Endometrial microvascular endothelial cells (primary cell): ENCODE measurements around the gene CASTOR1. TPM values are rescaled to one million over a fixed set of nuclear protein-coding genes. Genes with fewer than 3 reads are reported as not detected.

ENCODE experiments used
- in situ Hi-C: cut with HindIII; loops from 2 replicates; pipeline ENCODE4 v1.10.0; 2017; ENCODE audit warnings: low sequenced_read_pairs, low pct_unique_long_range_greater_than_20kb; ENCODE audit errors: inconsistent ontology term
- total RNA-seq: library from RNA; depleted of rRNA; stranded (reverse); fragments of >200 nt; gene quantifications from one replicate; pipeline ENCODE4 v1.2.3, GENCODE V29; 2015; ENCODE audit errors: inconsistent ontology term

CASTOR1 gene
- total RNA-seq, 1 donor from 2014 or later, result 4.0 TPM

DNA sequence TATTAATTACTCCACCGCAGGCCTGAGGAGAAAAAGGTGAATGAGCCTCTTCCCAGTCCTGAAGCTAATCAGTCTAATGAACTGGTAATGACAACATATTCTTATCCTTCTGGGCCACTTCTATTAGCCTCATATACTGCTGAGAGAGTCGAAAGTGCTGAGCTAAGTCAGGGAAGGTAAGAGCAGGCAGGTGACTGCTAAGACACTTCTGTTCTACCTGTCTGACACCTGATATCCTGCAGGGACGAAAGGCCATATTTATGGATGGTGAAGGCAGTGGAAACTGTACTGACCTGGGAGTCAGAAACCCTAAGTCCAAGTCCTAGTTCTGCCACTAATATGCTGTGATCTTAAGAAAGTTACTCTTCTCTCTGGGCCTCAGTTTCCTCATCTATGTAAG is 33.9 kb upstream of the CASTOR1 start:
- in situ Hi-C loops, result no loop called here

DNA sequence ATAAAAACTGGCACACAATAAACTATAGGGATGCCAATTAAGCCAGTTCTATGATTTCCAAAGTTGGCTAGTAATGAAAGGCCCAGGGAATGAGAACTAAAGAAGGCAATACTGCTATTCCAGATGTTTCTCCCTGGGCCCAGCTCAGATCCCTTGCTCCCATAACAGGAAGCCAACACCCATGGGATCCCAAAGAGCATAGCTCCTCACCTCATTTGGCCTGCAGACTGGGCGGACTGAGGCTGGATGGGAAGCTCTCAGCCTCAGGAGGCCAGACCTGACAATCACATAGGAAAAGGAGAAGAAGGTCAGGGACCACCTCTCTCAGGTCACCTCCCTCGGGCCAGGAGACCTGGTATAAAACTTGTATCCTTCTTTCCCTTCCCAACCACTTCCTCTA is 32.2 kb upstream of the CASTOR1 start:
- in situ Hi-C loops, result no loop called here

DNA sequence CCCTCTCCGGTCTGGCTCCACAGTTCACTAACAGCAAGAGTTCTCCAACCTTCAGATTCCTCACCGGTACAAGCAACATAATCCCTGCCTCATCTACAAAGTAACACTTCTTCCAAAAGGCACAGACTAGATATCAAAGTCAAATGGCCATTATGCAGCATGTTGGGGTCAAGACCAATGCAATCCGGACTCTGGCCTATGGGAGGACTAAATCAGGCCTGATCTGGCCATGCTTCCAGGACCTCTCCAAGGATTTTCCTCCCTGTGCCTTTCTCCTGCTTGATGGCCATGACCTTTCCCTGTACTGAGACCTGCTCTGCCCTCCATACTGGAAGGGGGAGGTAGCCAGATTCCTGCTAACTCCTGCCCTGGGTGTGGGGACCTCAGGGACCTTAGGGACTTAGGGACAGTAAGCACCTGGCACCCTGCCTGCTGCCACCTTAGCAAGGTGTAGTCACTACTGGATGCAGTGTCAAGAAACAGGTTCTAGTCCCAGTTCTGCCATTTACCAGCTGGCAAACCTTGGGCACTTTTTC is 30.8 kb upstream of the CASTOR1 start:
- in situ Hi-C loops, result no loop called here

DNA sequence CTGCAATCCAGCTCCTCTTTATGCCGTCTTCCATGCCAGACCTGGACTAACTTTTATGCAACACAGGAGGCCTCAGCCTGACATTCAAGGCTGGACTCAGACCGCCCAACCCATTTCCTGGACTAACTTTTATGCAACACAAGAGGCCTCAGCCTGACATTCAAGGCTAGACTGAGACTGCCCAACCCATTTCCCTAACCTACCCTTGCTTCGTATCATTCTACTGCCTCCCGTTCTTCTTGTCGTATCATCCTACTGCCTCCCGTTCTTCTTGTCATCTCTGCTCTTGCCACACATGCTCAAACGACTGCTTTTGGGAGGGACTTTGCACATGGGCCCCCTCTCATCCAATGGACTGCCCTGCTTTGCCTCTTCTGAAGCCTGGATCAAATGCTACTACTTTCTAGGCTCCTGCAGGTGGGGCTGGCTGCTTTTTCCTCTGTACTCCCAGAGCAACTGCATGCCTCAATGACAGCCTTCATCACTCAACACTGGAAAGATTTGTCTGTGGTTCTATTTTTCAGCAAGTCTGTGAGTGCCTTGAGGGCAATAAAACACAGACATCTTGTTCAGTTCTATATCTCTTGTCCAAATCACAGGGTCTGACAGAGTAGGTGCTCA is 29.6 kb upstream of the CASTOR1 start:
- in situ Hi-C loops, result no loop called here

DNA sequence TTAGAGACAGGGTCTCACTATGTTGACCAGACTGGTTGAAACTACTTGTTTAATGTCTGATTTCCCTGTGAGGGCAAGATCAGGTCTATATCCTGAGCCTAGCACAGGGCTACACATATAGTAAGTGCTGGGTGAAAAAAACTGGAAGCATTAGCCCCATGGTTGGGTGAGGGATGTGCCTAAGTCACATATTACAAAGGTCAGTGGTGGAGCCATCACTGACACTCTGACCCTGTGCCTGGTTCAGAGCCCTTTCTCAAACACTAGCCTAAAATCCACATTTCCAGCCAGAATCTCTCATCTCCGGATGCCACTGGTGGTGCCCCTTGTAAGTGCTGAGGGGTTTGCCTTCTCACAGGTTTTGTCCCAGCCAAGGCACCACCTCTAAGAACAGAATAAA is 28.5 kb upstream of the CASTOR1 start:
- in situ Hi-C loops, result no loop called here

DNA sequence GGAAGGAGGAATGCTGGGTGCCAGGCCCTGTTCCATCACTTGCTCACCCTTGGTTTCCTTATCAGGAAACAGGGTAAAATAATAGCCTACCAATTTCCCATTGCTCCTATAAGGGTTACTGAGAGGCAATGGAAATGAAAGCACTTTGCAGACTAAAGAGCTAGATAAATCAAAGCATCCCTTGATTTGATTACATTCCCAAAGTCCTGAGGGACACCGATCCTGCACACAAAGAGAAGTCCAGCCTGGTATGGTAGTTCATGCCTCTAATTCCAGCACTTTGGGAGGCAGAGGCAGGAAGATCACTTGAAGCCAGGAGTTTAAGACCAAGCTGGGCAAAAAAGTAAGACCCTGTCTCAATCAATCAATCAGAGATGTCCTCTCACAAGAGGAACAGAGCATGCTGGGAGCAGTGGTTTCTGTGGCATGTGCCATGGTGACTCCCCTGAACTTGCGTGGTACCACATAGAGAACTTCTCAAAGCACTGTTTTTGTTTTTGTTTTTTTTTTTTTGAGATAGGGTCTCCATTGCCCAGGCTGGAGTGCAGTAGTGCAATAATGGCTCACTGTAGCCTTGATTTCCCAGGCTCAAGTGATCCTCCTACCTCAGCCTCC is 26.8 kb upstream of the CASTOR1 start:
- in situ Hi-C loops, result no loop called here

DNA sequence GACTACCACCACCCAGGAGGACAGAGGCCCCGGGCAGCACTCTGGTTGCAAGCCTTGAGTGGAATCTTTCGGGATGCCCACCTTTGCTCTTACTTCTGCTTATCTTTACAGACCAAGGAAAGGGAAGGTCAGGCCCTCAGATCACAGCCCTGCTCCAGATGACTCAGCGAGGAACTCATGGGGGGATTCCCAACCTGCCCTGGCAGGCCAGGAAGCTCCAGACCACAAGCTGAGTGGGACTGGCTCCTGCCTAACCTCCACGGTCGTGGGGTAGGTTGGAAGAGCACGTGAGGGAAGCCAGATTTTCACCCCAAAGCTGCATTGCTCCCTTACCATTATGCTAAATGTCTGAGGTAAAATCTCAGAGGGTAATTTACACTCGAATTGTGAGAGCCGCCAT is 25.6 kb upstream of the CASTOR1 start:
- in situ Hi-C loops, result no loop called here

DNA sequence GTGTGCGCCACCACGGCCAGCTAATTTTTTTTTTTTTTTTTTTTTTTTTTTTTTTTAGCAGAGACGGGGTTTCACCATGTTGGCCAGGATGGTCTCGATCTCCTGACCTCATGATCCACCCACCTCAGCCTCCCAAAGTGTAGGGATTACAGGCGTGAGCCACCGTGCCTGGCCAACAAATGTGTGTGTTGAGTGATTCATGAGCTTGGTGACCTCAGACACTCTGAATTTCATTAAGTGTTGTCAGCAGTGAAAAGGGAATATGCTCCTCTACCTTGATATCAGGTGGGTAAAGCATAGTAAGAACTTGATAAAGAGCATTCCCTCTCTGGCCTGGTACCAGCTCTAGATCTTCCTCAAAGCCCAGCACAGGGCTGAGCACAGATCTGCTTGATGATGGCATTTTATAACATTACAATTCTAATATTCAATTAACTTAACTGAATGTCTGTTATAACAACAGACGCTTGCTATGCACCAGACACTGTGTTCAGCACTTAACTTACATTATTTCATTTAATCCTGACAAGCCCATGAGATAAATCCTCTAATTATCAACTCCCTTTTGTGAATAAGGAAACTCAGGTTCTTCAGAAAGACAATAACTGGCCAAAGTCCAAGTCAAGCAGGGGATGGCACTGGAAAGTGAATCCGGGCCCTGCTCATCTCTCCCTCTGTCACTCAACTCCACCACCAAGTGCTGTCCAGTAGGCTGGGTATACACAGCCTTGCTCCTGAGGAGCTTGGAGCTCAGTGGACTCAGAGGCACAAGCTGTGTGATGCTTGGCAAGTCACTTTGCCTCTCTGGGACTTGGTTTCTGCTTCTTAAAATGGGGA is 24.4 kb upstream of the CASTOR1 start:
- in situ Hi-C loops, result no loop called here

DNA sequence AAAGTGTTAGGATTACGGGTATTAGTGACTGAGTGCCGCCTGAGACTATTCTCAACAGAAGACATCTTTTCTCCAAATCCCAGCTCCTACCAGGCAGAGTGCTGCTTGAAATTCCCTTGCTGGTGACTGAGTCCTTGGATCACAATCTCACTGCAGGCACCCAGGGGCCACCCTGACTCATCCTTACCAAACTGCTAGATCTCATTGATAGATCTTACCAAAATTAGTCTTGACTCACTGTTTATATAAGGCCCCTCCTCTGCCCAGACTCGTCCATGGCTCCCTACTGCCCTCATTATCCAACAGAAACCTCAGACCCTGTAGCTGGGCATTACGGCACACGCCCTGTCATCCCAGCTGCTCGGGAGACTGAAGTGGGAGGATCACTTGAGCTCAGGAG is 22.7 kb upstream of the CASTOR1 start:
- in situ Hi-C loops, result no loop called here

DNA sequence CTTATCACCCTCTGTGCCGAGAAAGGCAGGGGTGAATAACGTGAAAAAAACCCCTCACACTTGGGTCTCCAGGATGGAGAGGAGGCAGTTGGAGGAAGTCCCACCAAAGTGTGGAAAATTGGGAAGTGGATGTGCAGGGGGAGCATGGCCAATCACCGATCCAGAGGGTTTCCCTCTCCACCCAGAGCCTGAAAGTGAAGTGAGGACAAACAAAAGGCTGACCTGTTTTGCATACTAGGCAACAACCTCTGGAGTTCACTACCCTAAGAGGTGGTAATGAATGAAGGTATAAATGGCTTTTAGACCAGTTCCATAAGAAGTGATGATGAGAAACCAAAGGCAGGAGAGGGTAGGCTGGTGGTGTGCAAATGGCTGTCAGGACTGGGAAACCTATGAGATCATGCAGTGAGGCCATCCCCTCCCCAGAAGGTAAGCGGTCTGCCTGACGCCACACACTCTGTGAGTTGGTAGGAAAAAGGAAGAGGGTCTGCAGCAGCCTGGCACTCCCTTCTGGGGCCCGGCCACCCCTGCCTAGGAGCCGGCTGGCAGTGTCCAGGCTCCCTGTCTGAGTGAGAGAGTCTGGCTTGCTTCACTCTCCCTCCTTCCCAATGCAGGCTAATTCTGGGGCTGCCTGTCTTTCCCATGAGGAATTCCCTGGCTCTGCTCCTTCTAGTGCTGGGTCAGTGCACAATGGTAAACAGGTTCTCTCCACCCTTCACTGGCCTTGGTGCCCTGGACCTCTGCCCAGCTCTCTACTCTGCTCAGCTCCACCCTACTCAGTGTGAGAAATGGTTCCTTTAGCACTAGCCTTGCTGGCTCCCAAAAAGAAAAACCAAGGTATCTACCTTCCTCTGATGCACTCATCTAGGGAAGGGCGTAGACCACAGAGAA is 21.8 kb upstream of the CASTOR1 start:
- in situ Hi-C loops, result no loop called here

DNA sequence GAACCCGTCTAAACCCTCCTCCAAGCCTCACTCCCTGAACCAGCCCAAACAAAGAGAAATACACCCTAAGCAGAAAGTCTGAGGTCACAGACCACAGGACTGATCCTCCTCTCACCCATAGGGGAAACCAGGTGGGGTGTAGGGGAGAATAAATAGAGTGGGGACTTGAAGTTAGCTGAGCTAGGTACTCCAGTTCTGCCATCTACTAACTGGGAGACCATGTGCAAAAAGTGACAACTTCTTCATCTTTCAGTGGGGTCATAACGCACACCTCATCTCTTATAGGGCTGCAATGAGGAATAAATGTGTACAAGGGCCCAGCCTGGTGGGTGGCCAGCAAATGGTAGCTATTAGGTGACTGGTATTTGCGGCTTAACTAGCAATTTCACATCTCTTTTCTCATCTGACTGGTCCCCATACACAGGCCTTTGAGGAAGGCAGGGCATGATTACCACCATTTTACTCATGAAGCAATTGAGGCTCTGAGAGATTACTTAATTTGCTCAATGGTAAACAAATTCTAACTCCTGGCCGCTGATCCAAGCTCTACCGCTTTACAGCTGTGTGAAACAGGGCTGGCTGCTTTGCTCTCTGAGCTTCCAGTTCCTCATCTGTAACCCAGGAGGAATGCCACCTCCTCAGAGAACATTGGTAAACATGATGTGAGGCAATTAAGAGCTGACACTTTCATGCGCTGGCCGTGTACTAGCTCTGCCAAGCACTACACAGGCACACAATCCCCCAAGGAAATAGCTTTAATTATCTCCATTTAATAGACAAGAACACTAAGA is 20.8 kb upstream of the CASTOR1 start:
- in situ Hi-C loops, result no loop called here

DNA sequence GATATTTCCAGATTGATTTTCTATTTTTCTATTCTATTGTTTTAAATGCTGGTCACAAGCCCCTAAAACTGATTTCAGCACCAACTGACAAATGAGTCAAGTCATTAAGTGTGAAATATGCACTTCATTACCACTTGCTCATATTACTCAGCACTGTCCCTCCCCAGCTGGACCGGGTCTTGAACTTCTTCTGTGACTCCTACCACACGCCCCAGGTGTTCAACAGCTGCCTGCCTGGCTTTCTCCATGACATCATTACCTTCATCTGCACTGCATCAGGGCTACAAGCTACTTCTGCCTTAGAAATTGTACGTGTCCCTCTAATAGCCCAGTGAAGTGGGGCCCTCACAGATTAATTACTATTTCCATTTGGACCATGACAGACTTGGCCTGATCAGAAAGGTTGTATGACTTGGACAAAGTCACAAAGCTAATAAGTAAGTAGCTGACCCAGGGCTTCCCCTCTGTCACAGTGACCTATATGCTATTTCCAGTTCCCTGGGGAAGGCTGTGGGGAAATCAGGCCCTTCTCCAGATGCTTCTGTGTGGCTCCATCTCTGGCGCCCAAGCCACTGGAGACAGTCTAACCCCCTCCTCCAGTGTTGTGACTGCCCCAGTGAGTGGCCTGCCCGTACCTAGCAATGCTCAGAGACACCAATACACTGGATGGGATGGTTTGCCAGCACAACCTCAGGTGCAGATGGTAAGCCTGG is 19.4 kb upstream of the CASTOR1 start:
- in situ Hi-C loops, result no loop called here

DNA sequence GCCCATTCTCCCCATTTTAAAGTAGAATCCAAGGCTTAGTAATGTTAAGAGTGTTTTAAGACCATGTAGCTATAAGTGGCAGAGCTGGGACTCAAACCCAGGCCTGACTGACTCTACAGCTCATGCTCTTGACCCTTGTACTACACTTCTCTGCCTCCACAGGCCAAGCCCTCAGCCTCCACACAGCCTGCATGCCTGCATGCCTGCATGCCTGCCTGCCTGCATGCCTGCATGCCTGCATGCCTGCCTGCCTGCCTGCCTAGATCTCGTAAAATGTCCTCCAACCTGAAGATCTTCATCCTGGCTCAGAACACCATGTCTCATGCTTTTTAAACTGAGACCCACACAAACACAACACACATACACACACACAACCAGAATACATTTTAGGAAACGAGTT is 18.8 kb upstream of the CASTOR1 start:
- in situ Hi-C loops, result no loop called here

DNA sequence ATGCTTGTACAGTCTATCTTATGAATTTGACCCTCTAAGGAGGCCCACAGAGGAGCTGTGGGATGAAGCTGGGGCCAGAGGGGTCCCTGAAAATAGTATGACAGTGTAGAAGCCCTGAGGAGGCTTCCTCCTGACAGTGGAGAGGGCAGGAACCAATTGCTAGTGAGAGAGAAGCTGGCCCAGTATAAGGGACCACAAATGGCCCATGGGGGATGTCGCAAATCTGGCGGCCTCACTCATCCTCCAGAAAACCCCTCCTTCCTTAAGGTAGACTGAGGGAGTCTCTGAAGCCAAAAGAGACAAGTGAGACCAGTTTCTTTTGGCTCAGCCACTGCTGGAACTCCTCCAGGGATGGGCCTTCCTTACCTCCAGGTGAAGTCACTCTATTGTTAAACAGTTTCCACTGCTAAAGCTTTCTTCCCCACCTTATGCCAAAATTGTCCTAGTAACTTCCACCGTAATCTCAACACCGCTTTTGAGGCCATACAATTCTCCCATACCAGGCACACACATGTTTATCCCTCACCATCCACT is 17.8 kb upstream of the CASTOR1 start:
- in situ Hi-C loops, result no loop called here

DNA sequence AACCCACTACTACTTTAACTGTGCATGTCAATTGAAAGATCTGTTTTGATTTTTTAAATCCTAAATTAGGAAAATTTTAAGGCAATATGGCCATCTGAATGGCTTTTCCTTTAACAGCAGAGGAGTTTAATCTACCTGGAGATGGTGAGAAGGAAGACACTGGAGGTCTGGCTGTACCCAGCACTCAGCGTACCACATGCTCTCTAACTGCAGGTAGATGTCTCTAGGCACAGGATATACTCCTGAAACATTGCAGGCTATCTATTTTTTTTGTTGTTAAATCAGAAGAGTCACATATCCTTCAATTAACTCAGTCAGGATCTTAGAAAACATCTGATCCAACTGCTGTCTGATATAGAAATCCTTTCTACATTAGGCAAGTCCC is 17.3 kb upstream of the CASTOR1 start:
- in situ Hi-C loops, result no loop called here

DNA sequence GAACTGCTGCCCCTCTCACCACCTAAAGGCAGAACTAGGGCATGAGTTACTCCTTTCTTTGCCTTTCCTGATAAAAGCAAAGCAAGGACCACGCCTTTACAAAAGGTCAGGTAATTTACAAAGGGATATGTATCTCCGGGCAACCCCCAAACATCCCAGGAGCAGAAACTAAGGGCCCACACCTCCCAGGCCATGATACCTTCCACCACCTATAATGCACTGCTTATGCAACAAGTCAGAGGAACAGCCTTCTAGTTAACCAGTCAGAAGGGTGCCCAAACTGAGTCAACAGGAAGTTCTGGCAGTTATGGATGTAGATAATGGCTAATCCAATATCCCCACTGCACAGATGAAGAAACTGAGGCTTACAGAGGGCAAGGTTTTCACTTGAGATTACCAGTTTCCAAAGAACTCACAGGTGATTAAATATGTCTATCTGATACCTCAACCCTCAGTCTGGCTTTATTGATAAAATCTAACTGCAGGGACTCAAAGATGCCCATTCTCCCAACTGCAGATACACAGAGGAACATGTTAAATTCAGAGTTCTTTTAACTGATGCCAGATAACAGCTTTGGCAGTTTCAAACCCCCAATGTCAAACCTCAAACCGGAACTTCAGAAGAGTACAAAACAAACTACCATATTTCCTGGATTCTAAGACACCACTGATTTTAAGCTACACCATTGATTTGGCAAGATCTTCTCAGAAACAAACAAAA is 16.8 kb upstream of the CASTOR1 start:
- in situ Hi-C loops, result no loop called here

DNA sequence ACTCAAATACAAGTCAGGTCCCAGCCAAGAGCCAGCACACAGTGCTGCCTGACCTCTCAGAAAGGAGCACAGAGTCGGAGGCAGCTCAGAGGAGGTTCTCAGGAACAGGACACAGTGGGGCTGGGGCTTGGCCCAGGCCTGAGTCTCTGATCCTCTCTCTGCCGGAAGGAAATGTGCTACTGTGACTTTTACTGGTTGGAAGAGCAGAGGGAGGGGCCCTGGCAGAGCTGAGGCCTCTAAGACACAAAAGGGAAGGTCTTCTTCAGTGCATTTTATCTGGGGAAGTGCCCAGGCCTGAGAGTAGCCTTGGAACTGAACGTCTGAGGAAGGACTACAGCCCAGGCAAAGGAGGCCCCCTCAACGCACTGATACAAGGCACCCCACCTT is 16.2 kb upstream of the CASTOR1 start:
- in situ Hi-C loops, result no loop called here
